Gastrocnemius medialis (tissue), 4 donors: ENCODE measurements around the gene CBLL1. TPM values are rescaled to one million over a fixed set of nuclear protein-coding genes. Genes with fewer than 3 reads are reported as not detected.

Experiments
- ATAC-seq, 2 donors: fragments of 150-250 bp; one replicate each; pipeline ENCODE4 v1.9.1; 2016
- DNase-seq, 2 donors: peaks; one replicate each; pipeline ENCODE4 v3.0.0-alpha.2; 2019
- H3K27ac ChIP-seq, 4 donors: fragments of 200-600 bp; sonication (generic); 1 replicate in 1 of 4; 2 replicates in 3 of 4; pipeline ENCODE4 v1.5.1; 2016 to 2018; ENCODE audit warnings: mild to moderate bottlenecking in 2 of 4, moderate library complexity in 1 of 4
- H3K27me3 ChIP-seq, 3 donors: fragments of 200-600 bp; sonication (generic) in 2 of 3; 1 replicate in 1 of 3; 2 replicates in 2 of 3; pipeline versions ENCODE4 v1.5.1 to v1.6.0; 2016 to 2019; ENCODE audit warnings: mild to moderate bottlenecking in 1 of 3, moderate library complexity in 1 of 3
- H3K36me3 ChIP-seq, 2 donors: fragments of 200-600 bp; sonication (generic) in 1 of 2; one replicate each; pipeline ENCODE4 v1.5.1; 2017 to 2018
- H3K4me1 ChIP-seq, 2 donors: fragments of 200-600 bp; sonication (generic) in 1 of 2; one replicate each; pipeline ENCODE4 v1.5.1; 2016 to 2017; ENCODE audit warnings: mild to moderate bottlenecking in 2 of 2
- H3K4me3 ChIP-seq, 4 donors: fragments of 200-600 bp; sonication (generic) in 3 of 4; 1 replicate in 1 of 4; 2 replicates in 3 of 4; pipeline ENCODE4 v1.5.1; 2016 to 2019; ENCODE audit warnings: mild to moderate bottlenecking in 2 of 4
- H3K9me3 ChIP-seq, 3 donors: fragments of 200-600 bp; sonication (generic) in 2 of 3; 1 replicate in 1 of 3; 2 replicates in 2 of 3; pipeline ENCODE4 v1.5.1; 2016 to 2019
- CTCF ChIP-seq, 5 experiments: fragments of 450-650 bp in 3 of 5; fragments of 200-600 bp in 2 of 5; sonication (generic) in 2 of 5; IDR thresholded peaks in 4 of 5; conservative IDR thresholded peaks in 1 of 5; 1 replicate in 4 of 5; 2 replicates in 1 of 5; pipeline ENCODE4 v1.5.1; 2016 to 2019; ENCODE audit warnings: antibody characterized with exemption in 5 of 5, mild to moderate bottlenecking in 3 of 5, moderate library complexity in 3 of 5
- POLR2A ChIP-seq, 2 donors: fragments of 450-650 bp; IDR thresholded peaks; one replicate each; pipeline ENCODE4 v1.6.1; 2017; ENCODE audit warnings: antibody characterized with exemption in 2 of 2, mild to moderate bottlenecking in 2 of 2, moderate library complexity in 2 of 2
- in situ Hi-C, 4 donors: fragments of 200-750 bp; cut with MboI; loops; one replicate each; pipeline versions ENCODE4 v1.15.0 to v1.8.0; 2017; ENCODE audit warnings: low sequenced_read_pairs in 4 of 4
- intact Hi-C: fragments of 100-400 bp; cut with DNase I; formaldehyde crosslinking; loops from one replicate; pipeline ENCODE4 v1.15.1; 2023; ENCODE audit warnings: low total_unique reads
- total RNA-seq, 4 donors: library from RNA; depleted of rRNA; stranded (reverse); fragments of >200 nt; gene quantifications; one replicate each; pipeline versions ENCODE4 v1.1.0 to v1.2.3, GENCODE V29; 2016

CBLL1 gene
- total RNA-seq, 4 donors from 2014 or later: 21.6 to 49.6 (median 34.8) TPM

- Histone ChIP-seq H3K36me3 (no peaks in the 10 kb centered on the region), H3K27ac (no peak overlapping the region), H3K9me3 (no peaks in the 10 kb centered on the region), H3K4me1 (peaks cover 0 to 13% of the 10 kb centered on the region in 2 donors), H3K27me3 (no peaks in the 10 kb centered on the region), H3K4me3 (no peak overlapping the region)
- no peak for DNase-seq
- TF ChIP-seq POLR2A (IDR thresholded peaks at IDR 0.05) (no peak), CTCF (IDR thresholded peaks at IDR 0.05 in 4 of 5, conservative IDR thresholded peaks at IDR 0.05 in 1 of 5) (no peak)
- intact Hi-C loops: no loop called here
- in situ Hi-C loops: no loop called here
- no peak for ATAC-seq
Measured at GRCh38 chr7:107788662-107789061, 44.7 kb downstream of the CBLL1 start.

DNA sequence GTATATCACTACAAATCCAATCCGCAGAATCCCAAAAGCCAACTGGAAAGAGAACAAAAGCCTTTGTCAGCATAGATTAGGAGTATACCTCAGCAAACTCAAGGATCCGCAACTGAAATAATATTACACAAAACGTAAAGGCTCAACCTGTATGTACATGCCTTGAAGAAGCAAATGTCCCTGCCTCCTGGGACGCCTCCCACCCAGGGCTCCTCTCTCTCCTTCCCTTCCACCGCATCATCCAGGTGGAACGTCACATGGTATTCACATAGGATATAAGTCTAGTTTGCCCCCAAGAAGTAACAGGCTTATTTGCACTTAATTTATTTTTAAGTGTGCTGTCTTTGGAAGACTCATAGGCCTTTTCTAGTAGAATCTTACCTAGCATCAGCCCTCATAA, 45.7 kb downstream of the CBLL1 start:
- H3K4me3 ChIP-seq: no peak overlapping the region
- H3K36me3 ChIP-seq: no peaks in the 10 kb centered on the region
- TF ChIP-seq CTCF (IDR thresholded peaks at IDR 0.05 in 4 of 5, conservative IDR thresholded peaks at IDR 0.05 in 1 of 5): no peak
- TF ChIP-seq POLR2A (IDR thresholded peaks at IDR 0.05): no peak
- no peaks in the 10 kb centered on the region for H3K27me3 ChIP-seq
- intact Hi-C loops: no loop called here
- ATAC-seq (no peak), DNase-seq (no peak)
- no peak overlapping the region for H3K27ac ChIP-seq
- no peaks in the 10 kb centered on the region for H3K9me3 ChIP-seq
- peaks cover 0 to 13% of the 10 kb centered on the region in 2 donors for H3K4me1 ChIP-seq
- in situ Hi-C loops: no loop called here

DNA sequence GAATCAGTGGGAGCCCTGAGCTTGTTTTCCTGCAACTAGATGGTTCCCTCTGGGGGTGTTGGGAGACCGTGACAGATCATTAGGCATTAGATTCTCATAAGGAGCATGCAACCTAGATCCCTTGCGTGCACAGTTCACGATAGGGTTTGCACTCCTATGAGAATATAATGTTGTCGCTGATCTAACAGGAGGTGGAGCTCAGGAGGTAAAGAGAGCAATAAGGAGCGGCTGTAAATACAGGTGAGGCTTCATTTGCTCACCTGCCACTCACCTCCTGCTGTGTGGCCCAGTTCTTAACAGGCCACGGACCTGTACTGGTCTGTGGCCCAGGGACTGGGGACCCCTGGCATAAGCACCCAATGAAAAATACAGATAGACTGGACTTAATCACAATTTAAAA, 48.4 kb downstream of the CBLL1 start:
- no peak for ATAC-seq
- intact Hi-C loops: no loop called here

DNA sequence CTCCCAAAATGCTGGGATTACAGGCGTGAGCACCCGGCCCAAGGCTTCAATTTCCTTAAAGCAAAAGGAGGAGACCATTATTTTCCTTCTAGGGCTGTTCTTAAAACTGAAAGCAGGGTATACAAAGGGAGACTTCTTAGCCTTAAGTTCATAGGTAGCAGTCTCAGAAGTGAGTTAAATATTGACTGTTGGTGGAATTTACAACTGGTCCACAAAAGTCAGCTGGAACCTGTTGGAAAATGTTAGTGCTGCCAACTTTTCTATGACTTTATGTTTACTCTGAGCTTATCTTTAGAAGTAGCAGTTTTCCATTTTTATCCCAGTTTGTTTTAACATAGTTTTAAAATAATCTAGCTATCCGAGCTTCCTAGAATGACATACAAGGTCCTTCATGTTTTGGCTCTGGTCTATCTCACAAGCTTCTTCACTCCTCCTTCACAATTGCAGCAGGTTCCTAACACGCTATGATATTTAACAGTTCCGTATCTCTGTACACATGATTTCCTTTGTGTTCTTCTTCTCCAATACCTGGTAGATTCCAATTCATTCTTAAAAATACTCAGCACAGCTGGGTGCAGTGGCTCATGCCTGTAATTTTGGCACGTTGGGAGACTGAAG, 55.8 kb downstream of the CBLL1 start:
- DNase-seq: no peak
- H3K36me3 ChIP-seq: no peaks in the 10 kb centered on the region
- ATAC-seq: no peak
- intact Hi-C loops: no loop called here
- H3K4me3 ChIP-seq: no peak overlapping the region
- H3K27me3 ChIP-seq: no peaks in the 10 kb centered on the region
- no peaks in the 10 kb centered on the region for H3K4me1 ChIP-seq
- H3K27ac ChIP-seq: no peak overlapping the region
- H3K9me3 ChIP-seq: no peaks in the 10 kb centered on the region
- no peak for TF ChIP-seq CTCF (IDR thresholded peaks at IDR 0.05 in 4 of 5, conservative IDR thresholded peaks at IDR 0.05 in 1 of 5)
- TF ChIP-seq POLR2A (IDR thresholded peaks at IDR 0.05): no peak
- in situ Hi-C loops: no loop called here

More for the DNA sequence above, 48.4 kb downstream of the CBLL1 start:
- Histone ChIP-seq H3K27ac (no peak overlapping the region), H3K4me3 (no peak overlapping the region), H3K4me1 (no peaks in the 10 kb centered on the region), H3K9me3 (no peaks in the 10 kb centered on the region), H3K27me3 (no peaks in the 10 kb centered on the region), H3K36me3 (no peaks in the 10 kb centered on the region)
- TF ChIP-seq CTCF (IDR thresholded peaks at IDR 0.05 in 4 of 5, conservative IDR thresholded peaks at IDR 0.05 in 1 of 5): no peak
- no peak for TF ChIP-seq POLR2A (IDR thresholded peaks at IDR 0.05)
- no peak for DNase-seq
- in situ Hi-C loops: no loop called here
